COLO829 (cell line): ENCODE data around the gene CDC14A.
"Not testable (repeated sequence)": the region's sequence is repeated elsewhere in the genome, so short reads cannot be mapped to it uniquely, and the experiment has no call there.

ENCODE experiments used
- DNase-seq: peaks from one replicate; pipeline ENCODE4 v3.0.0; 2012; ENCODE audit warnings: low spot score

CDC14A gene

GRCh38 chr1:100352267-100353070 lies at the start of gene CDC14A:
Gene CDC14A (plus strand): TSS chr1:100352506. CDS start chr1:100352955, 449 bp downstream.
- DNase-seq = peak; percentile 83

- DNase-seq = no peak
Measured at GRCh38 chr1:100302739-100303138, 49.6 kb upstream of the CDC14A start.

- DNase-seq = no peak
Measured at GRCh38 chr1:100304227-100304626, 48.1 kb upstream of the CDC14A start.

GRCh38 chr1:100304921-100305320 lies 47.4 kb upstream of the CDC14A start:
- no peak for DNase-seq

GRCh38 chr1:100305954-100306353 lies 46.4 kb upstream of the CDC14A start:
- DNase-seq = no peak

- no peak for DNase-seq
Measured at GRCh38 chr1:100306735-100307313, 45.5 kb upstream of the CDC14A start.

- DNase-seq = no peak
Measured at GRCh38 chr1:100308777-100309176, 43.5 kb upstream of the CDC14A start.

- DNase-seq = no peak
Measured at GRCh38 chr1:100309863-100310262, 42.4 kb upstream of the CDC14A start.

- no peak for DNase-seq
Measured at GRCh38 chr1:100313382-100313781, 38.9 kb upstream of the CDC14A start.

GRCh38 chr1:100316622-100317021 lies 35.7 kb upstream of the CDC14A start:
- DNase-seq = no peak

- no peak for DNase-seq
Measured at GRCh38 chr1:100320311-100321099, 31.8 kb upstream of the CDC14A start.

- DNase-seq = no peak
Measured at GRCh38 chr1:100321100-100321493, 31.2 kb upstream of the CDC14A start.

- no peak for DNase-seq
Measured at GRCh38 chr1:100321506-100321905, 30.8 kb upstream of the CDC14A start.

GRCh38 chr1:100322436-100323211 lies 29.7 kb upstream of the CDC14A start:
- DNase-seq = no peak

- no peak for DNase-seq
Measured at GRCh38 chr1:100323419-100324106, 28.7 kb upstream of the CDC14A start.

- DNase-seq = no peak
Measured at GRCh38 chr1:100325415-100326324, 26.6 kb upstream of the CDC14A start.

- DNase-seq = not testable (repeated sequence)
Measured at GRCh38 chr1:100326325-100326670, 26.0 kb upstream of the CDC14A start.

GRCh38 chr1:100328133-100328532 lies 24.2 kb upstream of the CDC14A start:
- no peak for DNase-seq

GRCh38 chr1:100331146-100331545 lies 21.2 kb upstream of the CDC14A start:
- DNase-seq = not testable (repeated sequence)

GRCh38 chr1:100332331-100332730 lies 20.0 kb upstream of the CDC14A start:
- no peak for DNase-seq

GRCh38 chr1:100335436-100335835 lies 16.9 kb upstream of the CDC14A start:
- DNase-seq = no peak
